GM21717 (cell line): ENCODE results near the gene CADM1.

Source experiments
- ATAC-seq: cut with Tn5 transposase; IDR thresholded peaks from one replicate; pipeline ENCODE4 v1.9.1; 2021; ENCODE audit warnings: mild to moderate bottlenecking, moderate library complexity; ENCODE audit not compliant: unreplicated experiment

The CADM1 gene

GRCh38 chr11:115325523-115325922, 178.7 kb downstream of the CADM1 start:
- ATAC-seq: no peak

- peak; percentile 78 for ATAC-seq
These were observed 179.4 kb downstream of the CADM1 start for GRCh38 chr11:115324581-115325432.

DNA sequence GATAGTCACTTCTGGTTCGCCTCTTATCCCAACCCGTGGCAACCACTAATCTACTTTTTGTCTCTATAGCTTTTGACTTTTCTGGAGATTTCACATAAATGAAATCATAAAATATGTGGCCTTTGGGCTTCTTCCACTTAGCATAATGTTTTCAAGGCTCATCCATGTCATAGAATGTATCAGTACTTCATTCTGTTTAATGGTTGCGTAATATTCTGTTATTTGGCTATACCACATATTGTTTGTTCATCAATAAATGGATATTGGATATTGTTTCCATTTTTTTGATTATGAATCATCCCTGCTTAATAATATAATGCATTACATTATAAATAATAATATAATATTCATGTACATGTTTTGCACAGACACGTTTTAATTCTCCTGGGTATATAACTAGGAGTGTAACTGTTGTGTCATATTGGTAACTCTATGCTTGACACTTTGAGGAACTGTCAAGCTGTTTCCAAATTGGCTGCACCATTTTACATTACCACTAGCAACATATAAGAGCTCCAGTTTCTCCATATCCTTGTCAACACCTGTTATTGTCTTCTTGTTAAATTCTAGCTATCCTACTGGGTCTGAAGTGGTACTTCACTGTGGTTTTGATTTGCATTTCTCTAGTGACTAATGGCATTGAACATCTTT, 181.5 kb downstream of the CADM1 start:
- no peak for ATAC-seq

GRCh38 chr11:115321605-115322289, 182.5 kb downstream of the CADM1 start:
- ATAC-seq: no peak

DNA sequence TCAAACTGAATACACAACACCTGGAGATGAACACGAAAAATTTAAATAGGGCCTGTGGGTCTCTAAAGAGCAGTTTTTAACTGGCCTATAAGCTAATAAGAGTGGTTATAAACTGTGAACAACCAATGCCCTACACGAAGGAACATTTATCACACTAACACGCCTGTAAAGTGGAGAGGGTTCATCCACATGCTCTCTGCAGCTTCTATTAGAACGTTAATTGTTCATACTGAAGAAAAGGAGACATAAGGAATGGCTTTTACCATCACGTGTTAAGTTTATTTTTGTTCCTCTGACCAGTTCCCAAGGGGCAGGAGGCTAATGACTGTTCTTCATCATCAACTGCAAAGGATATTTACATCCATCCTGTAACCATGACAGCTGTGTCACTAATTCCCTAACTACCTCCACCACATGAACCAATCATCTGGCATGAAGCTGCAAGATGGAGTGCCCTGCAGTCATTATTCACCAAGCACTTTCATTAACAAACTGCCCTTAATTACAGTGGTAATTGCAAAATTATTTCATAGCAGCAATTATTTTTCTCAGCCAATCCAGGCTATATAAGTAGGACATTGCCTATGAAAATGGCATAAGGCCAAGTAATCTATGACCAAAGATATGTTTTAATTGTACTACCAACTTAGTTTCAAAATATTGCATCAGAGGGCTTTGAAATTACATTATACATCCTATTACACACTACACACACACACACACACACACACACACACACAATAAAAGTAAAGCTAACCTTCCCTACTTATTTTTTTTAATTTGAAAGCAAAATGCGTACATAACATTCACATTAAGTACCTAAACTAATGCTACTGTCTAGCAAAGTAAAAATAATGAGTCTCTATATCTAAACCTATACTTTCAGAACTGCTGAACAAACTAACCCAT, 186.7 kb downstream of the CADM1 start:
- no peak for ATAC-seq

- ATAC-seq: no peak
These were observed 187.5 kb downstream of the CADM1 start for GRCh38 chr11:115316696-115317095.

- no peak for ATAC-seq
These were observed 189.8 kb downstream of the CADM1 start for GRCh38 chr11:115314330-115314920.

DNA sequence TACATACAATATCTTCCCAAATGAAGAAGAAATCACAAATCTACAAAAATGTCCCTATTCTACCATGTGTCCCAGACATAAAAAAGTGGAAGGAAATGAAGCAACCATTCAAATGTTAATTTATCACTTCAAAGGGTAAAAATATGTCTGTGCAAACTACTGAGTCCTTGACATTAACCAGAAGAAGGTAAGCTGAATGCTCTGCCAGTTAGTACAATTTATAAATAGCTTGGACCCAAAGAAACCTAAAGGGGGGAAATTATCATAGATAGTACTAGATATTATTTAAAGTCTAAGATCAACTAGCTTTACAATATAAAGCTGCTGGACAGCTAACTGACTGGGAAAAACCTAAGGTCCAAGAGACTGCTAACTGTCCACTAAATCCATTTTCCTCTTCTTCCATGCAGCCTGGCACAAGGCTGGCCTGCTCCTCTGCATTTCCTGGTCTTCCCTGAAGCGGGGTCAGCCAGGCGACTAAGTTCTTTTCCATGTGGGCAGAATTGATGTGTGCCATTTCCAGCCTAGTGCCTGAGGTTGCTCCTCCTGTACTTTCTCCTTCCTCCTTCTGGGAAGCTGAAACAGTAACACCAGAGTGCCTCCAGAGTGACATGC, 190.9 kb downstream of the CADM1 start:
- no peak for ATAC-seq

- ATAC-seq: no peak
These were observed 192.3 kb downstream of the CADM1 start for GRCh38 chr11:115311949-115312348.

- ATAC-seq: no peak
These were observed 197.5 kb downstream of the CADM1 start for GRCh38 chr11:115306689-115307088.

- no peak for ATAC-seq
These were observed 199.3 kb downstream of the CADM1 start for GRCh38 chr11:115304774-115305472.

- ATAC-seq: no peak
These were observed 200.2 kb downstream of the CADM1 start for GRCh38 chr11:115303929-115304531.

- ATAC-seq: no peak
These were observed 201.1 kb downstream of the CADM1 start for GRCh38 chr11:115302946-115303703.

DNA sequence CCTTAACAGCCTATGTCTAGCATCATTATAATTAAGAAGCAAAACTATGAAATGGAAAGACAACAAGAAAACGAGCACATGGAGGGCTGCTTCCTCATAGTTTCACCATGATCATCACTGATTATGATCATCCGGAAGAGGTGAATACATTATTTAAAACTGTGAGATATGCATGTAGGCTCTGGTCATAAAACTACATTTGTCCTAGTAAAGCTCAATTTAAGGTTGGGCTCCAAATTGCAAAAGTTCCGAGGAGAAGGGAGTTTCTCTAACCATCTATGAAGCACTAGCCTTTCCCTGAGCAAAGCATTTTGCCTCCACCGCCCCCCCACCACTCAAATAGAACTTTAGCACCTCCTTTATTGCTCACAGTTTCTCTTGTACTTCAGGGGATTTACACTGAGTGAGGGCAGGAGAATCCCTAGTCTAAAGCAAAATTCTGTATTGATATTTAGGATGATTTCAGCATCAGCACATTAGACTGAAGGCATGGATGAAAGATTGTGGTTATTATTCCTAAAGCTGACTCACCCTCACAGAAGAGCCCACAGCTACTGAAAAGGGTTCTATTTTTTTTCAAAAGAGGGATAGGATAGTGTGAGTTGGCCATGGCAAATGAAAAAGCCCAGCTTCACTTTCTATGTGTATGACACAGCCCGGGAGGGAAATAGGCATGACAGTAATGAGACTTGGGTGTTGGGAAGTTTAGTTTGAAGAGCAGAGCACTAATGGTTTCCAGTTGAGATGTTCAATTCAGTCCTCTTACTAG, 203.4 kb downstream of the CADM1 start:
- ATAC-seq: no peak

GRCh38 chr11:115298300-115299012, 205.8 kb downstream of the CADM1 start:
- no peak for ATAC-seq

GRCh38 chr11:115297330-115297729, 206.9 kb downstream of the CADM1 start:
- ATAC-seq: no peak

- no peak for ATAC-seq
These were observed 212.9 kb downstream of the CADM1 start for GRCh38 chr11:115291325-115291724.
